ENCODE data around the gene CDC42EP5.

CDC42EP5 gene

DNA sequence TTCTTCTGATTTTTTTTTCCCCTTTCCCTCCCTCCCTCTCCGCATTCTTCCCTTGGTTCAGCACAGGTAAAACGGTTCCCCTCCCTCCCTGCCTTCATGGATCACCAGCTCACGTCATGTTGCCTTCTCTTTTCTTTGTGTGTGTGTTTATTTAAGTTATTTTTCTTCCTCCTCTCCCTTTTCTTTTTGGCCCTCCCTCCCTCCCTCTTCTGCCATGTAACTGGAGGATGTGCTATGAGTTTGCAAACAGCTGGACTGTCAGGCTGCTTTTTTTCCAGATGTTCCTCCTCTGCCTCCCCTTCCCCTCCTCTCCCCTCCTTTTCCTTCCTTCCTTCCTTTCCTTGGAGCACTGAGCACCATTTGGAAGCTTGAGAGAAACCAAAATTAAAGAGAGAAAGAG lies 11.5 kb downstream of the CDC42EP5 start:
- no peak for DNase-seq

DNA sequence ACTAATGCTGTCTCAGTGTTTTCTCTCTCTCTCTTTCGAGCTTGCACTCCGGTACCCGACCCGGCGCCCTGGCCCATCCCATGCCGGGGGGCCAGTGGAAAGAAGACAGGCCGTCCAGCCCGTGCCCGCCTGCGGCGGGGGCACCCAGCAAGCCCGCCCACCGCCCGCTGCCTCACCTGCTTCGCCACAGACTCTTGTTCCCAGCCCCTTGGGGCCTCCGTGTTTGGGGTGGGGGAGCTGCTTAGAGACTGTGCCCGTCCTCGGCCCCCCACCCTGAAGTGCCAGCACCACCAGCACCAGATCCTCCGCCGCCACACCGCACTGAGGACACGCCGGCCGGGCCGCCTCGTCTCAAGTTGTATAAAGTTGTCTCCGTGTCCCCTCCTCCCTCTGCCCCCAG lies 11.9 kb downstream of the CDC42EP5 start:
- no peak for DNase-seq

DNA sequence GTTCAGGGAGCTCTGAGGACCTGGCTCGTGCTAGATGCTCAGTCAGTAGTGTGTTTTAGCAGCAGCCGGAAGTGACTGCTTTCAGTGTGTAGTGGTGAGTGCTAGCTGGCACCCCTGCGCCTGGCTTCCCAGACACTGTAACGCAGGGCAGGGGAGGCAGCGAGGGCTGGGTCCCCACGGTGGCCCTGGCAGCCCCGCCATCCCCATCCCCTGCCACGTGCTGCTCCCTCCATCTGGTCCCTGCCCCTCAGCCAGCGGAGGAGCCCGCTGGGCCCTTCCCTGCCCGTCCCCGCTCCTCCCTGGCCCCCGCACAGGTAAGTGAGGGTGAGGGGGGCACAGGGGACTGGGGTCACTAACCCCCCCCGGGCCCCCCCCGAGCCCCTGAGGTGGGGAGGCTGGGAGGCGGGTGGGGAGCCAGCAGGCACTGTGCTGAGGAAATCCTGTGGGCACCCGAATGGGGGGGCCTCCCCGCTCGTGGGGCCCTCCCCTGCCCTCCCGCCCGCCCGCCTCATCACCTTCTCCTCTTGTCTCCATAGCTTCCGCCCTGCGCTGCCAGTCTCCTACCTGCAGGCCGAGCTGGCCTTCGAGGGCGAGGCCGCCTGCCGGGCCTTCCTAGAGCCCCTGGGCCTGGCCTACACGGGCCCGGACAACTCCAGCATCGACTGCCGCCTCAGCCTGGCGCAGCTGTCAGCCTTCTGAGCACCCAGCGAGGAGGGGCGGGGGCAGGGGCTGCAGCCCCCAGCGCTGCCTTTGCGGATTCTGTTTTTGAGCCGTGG lies 12.7 kb downstream of the CDC42EP5 start:
- peak in 1 of 2 experiments; percentile 50 for DNase-seq

DNA sequence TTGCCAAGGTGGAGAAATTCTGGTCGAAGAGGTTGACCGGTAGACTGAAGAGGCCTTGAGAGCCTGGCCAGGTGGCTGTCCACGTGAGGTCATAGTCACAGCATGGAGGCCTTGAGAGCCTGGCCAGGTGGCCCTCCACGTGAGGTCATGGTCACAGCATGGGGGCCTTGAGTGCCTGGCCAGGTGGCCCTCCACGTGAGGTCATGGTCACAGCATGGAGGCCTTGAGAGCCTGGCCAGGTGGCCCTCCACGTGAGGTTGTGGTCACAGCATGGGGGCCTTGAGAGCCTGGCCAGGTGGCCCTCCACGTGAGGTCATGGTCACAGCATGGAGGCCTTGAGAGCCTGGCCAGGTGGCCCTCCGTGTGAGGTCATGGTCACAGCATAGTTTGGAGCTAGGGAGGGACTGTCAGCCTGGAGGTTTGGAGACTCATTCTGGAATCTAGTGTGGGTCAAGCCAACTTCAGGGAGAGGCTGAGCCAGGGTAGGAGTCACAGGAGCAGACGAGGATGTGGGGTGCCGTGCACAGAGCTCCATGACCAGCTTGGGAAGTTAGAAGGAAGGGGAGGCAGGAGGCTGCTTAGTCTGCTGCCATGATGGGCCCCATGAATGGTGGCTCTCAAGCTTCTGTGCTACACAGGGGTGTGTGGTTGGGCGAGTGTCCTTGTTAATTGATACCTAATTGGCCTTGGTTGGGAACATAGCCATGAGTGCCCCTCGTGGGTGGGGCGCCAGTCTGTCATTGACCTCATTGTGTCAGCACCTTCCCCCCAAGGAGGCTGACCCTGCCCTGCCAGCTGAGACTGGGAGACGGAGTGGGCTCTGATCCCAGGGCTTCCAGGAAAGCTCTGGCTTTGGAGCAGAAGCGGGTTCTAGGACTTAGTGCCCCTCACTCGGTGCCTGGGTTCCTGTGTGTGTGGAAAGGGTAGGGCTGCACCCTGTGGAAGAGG lies 13.5 kb downstream of the CDC42EP5 start:
- no peak for DNase-seq

DNA sequence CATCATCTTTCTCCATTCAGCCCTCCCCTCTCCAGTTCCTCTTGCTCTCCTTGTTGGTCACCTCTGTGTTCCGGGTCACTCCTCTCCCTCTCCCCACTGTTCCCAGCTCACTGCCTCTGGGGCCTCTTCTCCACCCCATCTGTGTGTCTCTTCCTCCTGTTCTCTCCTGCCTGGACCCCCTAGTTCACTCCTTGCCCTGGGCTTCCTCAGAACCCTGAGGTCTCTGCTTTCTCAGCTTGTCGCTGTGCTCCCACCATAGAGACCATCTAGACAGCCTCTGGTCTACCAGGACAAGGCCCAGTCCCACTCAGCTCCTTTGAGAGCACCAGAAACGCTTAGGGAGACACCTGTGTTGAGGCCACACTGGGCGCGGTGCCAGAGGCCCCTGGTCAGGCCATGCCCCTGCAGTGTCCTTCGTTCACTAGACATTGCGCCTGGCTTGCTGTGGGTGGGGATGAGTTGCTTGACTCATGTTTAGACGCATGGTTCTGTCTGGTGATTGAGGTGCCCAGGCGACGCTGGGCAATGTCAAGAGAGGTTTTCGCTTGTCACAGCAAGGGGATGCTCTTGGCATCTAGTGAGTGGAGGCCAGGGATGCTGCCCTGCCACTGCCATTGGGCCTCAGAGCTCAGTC lies 14.3 kb downstream of the CDC42EP5 start:
- no peak for DNase-seq

DNA sequence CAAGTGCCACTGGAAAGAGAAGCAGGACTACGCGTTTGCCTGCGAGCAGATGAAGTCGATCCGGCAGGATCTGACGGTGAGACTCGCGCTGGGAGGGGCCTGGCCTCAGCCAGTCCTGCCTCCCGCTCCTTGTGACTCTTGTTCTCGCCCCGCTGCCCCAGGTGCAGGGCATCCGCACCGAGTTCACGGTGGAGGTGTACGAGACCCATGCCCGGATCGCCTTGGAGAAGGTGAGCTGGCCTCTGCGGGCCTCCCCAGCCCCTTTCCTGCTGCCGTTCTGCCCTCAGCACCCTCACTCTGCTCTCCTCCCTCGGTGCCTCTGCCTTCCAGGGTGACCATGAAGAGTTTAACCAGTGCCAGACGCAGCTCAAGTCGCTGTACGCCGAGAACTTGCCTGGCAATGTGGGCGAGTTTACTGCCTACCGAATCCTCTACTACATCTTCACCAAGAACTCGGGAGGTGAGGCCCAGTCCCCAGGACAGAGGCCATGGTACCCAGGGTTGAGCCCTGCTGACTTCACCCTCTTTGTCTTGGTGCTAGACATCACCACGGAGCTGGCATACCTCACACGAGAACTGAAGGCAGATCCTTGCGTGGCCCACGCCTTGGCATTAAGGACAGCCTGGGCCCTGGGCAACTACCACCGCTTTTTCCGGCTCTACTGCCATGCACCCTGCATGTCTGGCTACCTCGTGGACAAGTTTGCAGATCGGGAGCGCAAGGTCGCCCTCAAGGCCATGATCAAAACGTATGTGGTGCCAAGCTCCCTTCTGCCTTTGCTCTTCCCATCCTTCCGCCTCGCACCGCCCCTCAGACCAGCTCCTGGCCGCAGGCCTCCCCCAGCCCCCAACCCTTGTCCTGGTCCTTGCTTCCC lies 15.1 kb downstream of the CDC42EP5 start:
- no peak for DNase-seq

DNA sequence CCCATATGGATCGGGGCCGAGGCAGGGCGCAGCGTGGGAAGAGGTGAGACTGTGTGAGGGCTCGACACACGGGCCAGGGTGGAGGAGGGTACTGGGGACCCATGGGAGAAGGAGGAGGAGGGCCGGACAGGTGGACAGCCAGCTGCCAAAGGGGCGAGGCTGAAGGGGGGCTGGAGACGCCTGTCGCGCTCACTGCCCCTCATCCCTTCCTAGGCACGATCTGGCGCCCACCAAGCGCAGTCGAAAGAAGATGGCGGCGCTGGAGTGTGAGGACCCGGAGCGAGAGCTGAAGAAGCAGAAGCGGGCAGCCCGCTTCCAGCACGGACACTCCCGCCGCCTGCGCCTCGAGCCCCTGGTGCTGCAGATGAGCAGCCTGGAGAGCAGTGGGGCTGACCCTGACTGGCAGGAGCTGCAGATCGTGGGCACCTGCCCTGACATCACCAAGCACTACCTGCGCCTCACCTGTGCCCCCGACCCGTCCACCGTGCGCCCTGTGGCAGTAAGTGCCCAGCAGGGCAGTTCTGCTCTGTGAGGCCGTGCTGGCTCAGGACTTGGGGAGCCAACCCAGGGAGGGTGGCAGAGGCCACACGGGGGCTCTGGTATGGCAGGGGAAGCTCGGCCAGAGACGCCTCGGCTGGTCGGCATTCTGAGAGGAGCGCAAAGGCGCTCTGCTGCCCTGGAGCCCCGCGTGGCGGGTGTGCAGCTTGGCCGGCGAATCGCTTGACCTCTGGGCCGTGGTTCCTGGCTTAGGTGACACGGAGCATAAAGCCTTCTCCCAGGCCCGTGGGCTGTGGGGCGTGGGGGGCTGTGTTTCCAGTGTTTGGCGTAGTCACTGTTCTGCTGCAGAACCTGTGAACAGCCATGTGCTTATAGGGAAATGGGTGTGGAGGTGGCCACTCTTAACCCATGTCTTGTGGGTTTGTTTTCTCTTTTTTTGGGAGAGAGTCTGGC lies 16.4 kb downstream of the CDC42EP5 start:
- no peak for DNase-seq

DNA sequence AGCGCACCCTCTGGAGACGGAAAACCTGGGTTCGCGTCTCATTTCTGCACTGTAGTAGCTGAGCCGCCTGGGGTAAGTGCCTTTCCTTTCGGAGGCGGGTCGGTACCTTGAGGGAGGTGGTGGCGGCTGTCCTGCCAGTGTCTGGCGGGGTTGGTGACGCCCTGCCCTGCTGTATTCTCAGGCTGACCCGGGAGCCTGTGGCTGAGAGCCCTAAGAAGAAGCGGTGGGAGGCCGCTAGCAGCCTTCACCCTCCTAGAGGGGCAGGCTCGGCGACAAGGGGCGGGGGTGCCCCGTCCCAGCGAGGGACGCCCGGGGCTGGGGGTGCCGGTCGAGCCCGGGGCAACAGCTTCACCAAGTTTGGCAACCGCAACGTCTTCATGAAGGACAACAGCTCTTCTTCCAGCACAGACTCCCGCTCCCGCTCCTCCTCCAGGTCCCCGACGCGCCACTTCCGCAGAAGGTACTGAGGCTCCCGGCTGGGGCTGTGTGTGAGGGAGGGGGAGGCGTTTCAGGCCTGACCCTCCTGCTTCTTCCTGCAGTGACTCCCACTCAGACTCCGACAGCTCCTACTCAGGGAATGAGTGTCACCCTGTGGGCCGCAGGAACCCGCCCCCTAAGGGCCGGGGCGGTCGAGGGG lies 17.2 kb downstream of the CDC42EP5 start:
- DNase-seq = no peak

DNA sequence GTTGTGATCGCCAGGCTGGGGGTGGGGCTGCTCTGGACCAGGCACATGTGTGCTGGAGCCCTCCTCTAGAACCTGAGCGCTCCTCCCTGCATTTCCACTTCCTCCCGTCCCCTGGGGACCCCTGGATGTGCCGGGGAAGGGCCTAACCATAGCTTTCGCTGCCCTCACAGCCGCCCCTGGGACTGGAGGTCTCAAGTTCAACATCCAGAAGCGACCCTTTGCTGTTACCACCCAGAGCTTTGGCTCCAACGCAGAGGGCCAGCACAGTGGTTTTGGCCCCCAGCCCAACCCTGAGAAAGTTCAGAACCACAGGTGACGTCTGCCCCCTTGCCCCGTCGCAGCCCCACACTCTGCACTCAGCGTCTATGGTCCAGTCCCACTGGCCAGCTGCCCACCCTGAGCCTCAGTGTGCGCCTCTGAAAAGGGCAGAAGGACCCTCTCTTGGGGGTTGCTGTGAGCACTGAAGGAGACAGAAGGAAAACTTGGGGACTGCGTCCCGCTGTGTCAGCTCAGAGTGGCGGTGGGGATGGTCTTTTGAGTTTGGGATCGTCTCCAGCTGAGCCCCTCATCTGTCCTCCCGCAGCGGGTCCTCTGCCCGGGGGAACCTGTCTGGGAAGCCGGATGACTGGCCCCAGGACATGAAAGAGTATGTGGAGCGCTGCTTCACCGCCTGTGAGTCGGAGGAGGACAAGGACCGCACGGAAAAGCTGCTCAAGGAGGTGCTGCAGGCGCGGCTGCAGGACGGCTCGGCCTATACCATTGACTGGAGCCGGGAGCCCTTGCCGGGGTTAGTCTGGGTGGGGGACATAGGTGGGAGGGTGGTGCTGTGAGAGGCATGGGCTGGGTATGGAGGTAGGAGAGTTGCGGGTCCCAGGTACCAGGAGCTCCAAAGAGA lies 18.1 kb downstream of the CDC42EP5 start:
- DNase-seq = no peak

DNA sequence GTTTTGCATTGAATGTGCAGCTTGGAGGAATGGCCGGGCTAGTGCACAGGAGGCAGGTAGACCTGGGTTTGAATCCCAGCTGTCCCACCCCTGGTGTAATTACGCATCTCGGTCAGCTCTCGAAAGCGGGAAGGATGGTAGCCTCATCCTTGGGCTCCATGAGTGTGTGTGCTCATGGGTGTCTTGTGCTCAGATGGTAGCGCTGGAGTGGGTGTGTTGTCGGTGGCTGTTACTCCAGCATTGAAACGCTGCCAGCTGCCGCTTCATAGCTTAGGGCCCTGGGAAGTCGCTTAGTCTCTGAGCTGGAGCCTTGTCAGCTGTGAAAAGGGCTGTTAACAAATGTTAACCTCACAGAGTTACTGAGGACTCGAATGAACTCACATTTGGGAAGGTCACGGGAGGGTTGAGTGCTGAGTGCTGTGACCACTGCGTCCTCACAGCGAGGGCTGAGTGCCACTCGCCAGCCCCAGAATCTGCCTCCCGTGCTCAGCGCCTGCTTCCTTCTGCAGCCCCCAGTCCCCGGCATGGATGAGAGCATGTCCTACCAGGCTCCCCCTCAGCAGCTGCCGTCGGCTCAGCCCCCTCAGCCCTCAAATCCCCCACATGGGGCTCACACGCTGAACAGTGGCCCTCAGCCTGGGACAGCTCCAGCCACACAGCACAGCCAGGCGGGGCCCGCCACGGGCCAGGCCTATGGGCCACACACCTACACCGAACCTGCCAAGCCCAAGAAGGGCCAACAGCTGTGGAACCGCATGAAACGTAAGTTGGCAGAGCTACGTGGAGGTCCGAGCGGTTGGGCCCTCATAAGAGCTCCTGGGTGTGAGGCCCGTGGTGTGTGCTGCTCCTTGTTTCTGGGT lies 18.9 kb downstream of the CDC42EP5 start:
- DNase-seq = no peak

DNA sequence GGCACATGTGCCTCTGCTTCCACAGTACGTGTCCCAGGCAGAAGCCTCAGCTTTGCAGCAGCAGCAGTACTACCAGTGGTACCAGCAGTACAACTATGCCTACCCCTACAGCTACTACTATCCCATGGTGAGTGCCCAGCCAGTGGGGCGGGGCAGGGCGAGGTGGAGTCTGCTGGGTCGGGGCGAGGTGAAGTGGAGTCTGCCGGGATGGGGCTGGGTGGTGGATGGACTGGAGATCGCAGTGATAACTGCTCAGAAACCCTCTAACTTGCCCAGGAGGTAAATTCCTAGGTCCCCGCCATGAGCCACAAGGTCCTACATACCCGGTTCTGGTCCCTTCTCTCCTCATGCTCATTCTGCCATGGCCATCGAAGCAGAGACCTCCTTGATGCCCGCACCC lies 20.5 kb downstream of the CDC42EP5 start:
- DNase-seq = no peak

DNA sequence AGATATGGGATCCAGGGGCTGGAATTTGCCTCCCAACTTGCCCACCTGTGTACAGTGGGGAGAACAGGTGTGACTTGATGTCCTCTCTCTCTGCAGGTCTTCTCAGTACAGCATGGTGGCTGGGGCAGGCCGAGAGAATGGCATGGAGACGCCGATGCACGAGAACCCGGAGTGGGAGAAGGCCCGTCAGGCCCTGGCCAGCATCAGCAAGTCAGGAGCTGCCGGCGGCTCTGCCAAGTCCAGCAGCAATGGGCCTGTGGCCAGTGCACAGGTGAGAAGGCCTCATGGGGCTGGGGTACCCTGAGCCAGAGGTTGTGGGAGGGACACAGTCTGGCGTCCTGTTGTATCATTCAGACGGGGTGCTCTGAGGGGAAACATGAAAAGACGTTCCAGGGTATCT lies 21.1 kb downstream of the CDC42EP5 start:
- no peak for DNase-seq

DNA sequence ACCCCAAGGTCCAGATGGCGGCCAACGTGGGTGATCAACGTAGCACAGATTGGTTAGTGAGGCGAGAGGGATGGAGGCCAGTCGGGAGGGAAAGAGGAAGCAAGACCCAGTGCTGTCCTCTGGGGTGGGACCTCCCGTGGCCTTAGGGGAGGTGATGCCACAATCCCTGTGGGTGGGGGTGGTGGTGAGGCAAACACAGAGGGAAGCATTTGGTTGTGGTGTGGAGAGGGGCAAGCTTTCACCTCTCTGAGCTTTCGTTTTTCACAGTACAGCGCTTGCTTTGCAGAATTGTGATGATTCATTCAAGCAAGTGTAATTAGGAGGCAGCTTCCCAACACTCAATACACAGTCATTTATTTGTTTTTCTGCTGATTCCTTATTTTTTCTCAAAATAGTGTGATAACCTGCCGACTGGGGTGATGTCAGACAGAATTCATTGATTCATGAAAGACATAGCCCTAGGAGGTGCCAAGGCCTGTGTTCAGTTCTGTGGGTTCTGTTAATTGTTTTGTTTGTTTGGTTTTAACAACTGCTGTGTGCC lies 21.7 kb downstream of the CDC42EP5 start:
- no peak for DNase-seq

DNA sequence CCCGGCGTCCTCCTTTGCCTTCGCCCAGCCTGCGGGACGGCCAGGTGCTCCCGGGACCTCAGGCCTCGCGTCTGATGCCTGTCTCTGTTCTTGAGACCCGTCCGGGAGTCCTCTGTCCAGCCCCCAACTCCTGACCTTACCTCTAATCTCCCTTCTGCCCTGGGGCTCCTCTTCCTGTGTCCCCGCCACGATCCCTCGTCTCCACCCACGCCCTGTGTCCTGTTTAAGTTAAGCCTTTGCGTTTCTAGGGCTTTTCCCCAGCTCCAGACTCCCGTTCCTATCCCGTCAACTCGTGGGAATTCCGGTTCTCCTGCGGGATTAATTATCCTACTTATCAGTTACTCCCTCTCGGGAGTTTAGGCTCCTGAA lies 23.4 kb downstream of the CDC42EP5 start:
- DNase-seq = no peak

DNA sequence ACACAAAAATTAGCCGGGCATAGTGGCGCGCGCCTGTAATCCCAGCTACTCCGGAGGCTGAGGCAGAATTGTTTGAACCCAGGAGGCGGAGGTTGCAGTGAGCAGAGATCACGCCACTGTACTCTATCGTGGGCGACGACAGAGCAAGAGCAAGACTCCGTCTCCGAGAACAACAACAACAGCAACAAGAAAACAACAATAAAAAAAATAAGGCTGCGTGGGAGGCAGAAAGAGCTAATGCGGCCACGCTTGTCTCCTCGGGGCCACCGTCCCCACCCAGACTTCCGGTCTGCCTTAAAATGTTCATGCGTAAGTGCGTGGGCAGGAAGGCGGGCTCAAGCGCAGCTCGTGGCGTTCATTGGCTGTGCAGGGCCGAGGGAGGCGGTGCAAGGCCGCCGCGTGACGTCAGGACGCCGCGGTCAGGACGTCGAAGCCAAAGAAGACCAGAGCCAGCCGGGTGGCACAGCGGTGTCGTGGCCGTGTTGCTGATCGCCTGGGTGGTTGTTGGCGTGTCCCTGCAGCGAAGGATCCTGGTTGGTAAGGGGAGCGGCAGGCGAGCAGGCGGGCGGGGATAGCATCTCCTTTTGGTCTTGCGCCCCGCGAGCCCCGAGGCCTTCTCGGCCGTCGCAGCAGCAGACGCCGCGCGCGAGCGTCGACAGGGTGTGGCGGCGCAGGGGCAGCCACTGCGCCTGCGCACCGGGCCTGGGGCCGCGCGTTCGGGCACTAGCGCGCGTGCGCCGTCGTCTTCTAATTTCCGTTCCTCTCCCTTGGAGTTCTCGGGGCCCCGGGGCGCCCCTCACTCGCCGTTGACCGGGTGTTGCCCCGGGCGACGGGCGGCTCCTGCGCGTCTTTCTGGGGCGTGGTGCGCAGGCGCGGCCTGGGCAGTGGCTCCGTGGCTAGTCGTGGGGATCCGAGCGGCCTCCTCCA lies 24.1 kb downstream of the CDC42EP5 start, which contains the start of gene LENG8:
LENG8 (plus strand) TSS at position 426 of the 927 bp plus-strand sequence. CDS start 2,146 bp downstream, outside the sequence.
- peak; percentile 95 to 99 for DNase-seq

DNA sequence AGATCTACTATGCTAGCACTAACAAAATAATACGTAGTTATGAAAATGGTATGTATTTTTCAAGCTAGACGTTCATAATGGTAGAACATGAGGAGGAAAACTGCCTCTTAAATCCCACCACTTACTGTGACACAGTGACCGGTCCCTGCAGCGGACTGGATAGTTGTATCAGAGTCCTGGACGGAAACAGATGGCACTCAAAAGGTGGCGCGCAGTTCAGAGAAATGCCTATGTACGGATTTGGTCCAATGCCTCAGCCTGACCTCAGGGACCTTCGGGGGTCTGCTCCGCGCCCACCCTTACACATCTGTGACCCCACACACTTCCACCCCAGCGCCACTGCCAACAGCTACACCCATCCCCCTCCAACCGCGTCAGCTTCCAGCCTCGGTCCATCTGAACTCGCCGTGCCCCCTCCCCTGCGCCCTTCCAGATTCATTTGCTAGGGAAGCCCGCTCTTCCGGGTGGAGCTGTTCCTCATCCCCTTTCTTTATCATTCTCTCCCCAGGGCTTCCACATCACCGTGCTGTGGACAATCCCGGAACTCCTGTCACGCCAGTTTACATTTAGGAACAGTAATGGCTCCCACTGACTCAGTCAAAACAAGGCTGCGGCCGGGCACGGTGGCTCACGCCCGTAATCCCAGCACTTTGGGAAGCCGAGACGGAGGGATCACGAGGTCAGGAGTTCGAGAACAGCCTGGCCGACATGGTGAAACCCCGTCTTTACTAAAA lies 24.9 kb downstream of the CDC42EP5 start:
- DNase-seq = peak; percentile 58 to 77

Measured in NCI-H526 (cell line).